Neuron (in vitro differentiated cells): Measurements from ENCODE around the gene ANKRD39.
A peak's percentile ranks its signal among the peaks of the same experiment; 100 is the strongest.

Source experiments
- H2AFZ ChIP-seq: one replicate; pipeline ENCODE4 v1.6.1; 2013; ENCODE audit warnings: low read depth, mild to moderate bottlenecking, inconsistent platforms, low read length, moderate library complexity
- H3K27me3 ChIP-seq: one replicate; pipeline ENCODE4 v1.6.1; 2013; ENCODE audit warnings: low read length; ENCODE audit not compliant: insufficient read depth
- H3K36me3 ChIP-seq: one replicate; pipeline ENCODE4 v1.6.1; 2013; ENCODE audit warnings: low read length; ENCODE audit not compliant: insufficient read depth
- H3K4me1 ChIP-seq: one replicate; pipeline ENCODE4 v1.6.1; 2013; ENCODE audit warnings: low read length; ENCODE audit not compliant: insufficient read depth
- H3K4me3 ChIP-seq: 2 replicates; pipeline ENCODE4 v1.5.1; 2013; ENCODE audit warnings: mild to moderate bottlenecking, low read length, moderate library complexity
- H3K9me3 ChIP-seq: one replicate; pipeline ENCODE4 v1.6.1; 2013; ENCODE audit warnings: low read length

ANKRD39 gene

DNA sequence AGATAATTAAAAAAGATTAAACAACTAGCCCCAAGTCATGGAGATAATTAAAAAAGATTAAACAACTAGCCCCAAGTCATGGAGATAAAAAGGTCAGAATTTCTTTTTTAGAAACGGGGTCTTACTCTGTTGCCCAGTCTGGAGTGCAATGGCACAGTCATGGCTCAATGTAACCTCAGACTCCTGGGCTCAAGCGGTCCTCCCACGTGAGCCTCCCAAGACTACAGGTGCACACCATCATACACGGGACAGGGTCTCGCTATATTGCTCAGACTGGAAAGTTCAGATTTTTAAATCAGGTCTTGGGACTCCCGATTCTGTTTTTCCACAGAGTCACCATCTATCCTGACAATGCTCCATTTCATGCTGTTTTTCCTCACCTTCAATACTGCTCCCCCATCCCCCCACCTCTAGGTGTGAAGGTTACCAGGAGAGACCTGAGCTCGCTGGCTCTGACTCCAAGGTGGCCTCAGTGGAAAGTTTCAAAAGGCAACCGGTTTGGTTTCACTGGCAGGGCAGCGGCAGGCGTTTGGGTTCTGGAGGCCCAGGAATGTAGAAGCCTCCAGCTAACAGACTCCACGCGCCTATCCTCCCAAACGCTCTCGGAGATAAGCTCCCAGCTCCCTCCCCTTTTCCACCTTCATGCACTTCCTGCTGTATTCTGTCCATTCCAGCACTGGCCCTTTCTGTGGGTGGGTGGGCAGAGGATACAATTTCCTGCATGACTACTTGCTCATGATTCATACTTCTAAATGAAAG lies 15.0 kb upstream of the ANKRD39 start:
- Histone ChIP-seq H3K4me1 (peaks cover 25% of the 10 kb centered on the region), H3K4me3 (no peak overlapping the region), H3K9me3 (no peaks in the 10 kb centered on the region), H3K36me3 (no peaks in the 10 kb centered on the region), H3K27me3 (no peaks in the 10 kb centered on the region), H2AFZ (no peak overlapping the region)

- Histone ChIP-seq H2AFZ (no peak overlapping the region), H3K27me3 (no peaks in the 10 kb centered on the region), H3K4me3 (peak overlapping the region; percentile 76), H3K36me3 (peaks cover 19% of the 10 kb centered on the region), H3K4me1 (peaks cover 23% of the 10 kb centered on the region), H3K9me3 (no peaks in the 10 kb centered on the region)
Measured at GRCh38 chr2:96870626-96871255, 12.9 kb upstream of the ANKRD39 start.

- Histone ChIP-seq H3K36me3 (peaks cover 26% of the 10 kb centered on the region), H3K4me3 (peak within 1 kb of the TSS; percentile 76), H2AFZ (peak within 1 kb of the TSS; percentile 69)
Measured at GRCh38 chr2:96869822-96870625, 12.2 kb upstream of the ANKRD39 start, which contains the start of gene SEMA4C. Gene SEMA4C (minus strand): TSS chr2:96870080. CDS start chr2:96867886, 2,194 bp downstream.

DNA sequence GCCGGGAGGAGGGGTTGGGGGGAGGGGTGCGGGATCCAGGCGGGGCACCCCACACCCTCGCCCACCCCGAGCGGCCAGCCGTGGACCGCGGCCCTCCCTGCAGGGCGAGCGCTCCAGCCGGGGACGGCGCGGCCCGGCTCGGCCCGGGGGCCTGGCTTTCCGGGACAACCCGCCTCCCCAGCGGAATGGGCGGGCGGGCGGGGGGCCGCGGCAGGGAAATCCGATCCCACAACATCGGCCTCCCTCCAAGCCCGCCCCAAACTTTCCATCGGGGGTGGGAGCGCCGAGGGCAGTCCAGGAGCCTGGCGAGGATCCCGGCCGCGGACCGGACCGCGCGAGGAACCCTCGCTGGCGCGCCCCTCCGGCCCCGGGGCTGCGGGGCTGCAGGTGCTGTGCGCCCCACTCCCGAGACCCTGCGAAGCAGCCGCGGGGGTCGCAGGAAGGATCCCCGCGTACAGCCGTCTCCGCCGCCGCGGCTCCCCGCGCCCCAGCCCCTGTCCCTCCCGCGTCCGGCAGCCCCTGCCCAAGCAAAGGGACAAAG lies 11.5 kb upstream of the ANKRD39 start:
- Histone ChIP-seq H3K4me3 (peak overlapping the region; percentile 76), H3K36me3 (peaks cover 33% of the 10 kb centered on the region), H2AFZ (peak overlapping the region; percentile 69), H3K27me3 (no peaks in the 10 kb centered on the region), H3K9me3 (no peaks in the 10 kb centered on the region), H3K4me1 (peaks cover 17% of the 10 kb centered on the region)

More at GRCh38 chr2:96869822-96870625, 12.2 kb upstream of the ANKRD39 start, which contains the start of gene SEMA4C:
- no peaks in the 10 kb centered on the region for H3K27me3 ChIP-seq
- peaks cover 17% of the 10 kb centered on the region for H3K4me1 ChIP-seq
- H3K9me3 ChIP-seq, result no peaks in the 10 kb centered on the region

DNA sequence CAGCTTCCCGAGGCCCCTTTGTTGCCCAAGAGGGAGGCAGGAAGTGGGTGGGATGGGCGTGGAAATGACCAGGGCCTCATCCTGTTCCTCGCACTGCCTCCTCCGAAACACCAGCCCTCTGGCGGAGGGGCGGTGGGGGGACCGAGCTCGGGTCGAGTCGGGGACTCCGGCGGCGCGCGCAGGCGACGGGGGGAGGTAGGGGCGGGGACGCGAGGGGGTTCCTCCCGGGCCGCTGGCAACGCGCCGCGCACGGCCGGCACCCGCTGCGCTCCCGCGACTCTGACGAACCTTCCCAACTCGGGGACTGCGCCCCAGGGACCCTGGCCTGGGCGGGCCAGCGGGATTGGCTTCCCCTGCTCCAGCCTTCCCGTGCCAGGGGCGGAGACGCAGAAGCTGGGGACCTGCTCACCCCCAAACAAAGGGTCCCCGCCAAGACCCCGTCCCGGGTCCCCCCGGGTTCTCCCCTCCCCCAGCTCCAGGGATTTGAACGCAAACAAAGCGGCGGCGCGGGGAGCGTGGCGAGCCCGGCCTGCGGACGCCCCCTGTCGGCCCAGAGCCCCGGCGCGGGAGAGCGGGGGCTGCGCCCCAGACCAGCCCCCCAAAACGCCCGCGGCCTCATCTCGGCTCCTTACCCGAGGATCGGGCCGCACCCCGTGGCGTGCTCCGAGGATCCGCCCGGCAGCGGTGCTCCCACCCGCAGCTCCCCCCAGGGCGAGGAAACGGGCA lies 10.9 kb upstream of the ANKRD39 start:
- Histone ChIP-seq H3K36me3 (peaks cover 39% of the 10 kb centered on the region), H3K9me3 (no peaks in the 10 kb centered on the region)

GRCh38 chr2:96867756-96868554 lies 10.1 kb upstream of the ANKRD39 start:
- Histone ChIP-seq H3K36me3 (peaks cover 47% of the 10 kb centered on the region), H2AFZ (peak overlapping the region; percentile 20)

More for the DNA sequence above, 10.9 kb upstream of the ANKRD39 start:
- no peaks in the 10 kb centered on the region for H3K27me3 ChIP-seq
- H2AFZ ChIP-seq, result peak overlapping the region; percentile 20
- peaks cover 17% of the 10 kb centered on the region for H3K4me1 ChIP-seq
- peak overlapping the region; percentile 76 for H3K4me3 ChIP-seq

GRCh38 chr2:96866986-96867755 lies 9.4 kb upstream of the ANKRD39 start:
- Histone ChIP-seq H3K4me1 (peaks cover 17% of the 10 kb centered on the region), H3K4me3 (peak overlapping the region; percentile 76), H3K36me3 (peaks cover 49% of the 10 kb centered on the region), H3K9me3 (no peaks in the 10 kb centered on the region), H3K27me3 (no peaks in the 10 kb centered on the region), H2AFZ (no peak overlapping the region)

More at GRCh38 chr2:96867756-96868554, 10.1 kb upstream of the ANKRD39 start:
- Histone ChIP-seq H3K4me3 (peak overlapping the region; percentile 76), H3K4me1 (peaks cover 17% of the 10 kb centered on the region), H3K9me3 (no peaks in the 10 kb centered on the region), H3K27me3 (no peaks in the 10 kb centered on the region)

DNA sequence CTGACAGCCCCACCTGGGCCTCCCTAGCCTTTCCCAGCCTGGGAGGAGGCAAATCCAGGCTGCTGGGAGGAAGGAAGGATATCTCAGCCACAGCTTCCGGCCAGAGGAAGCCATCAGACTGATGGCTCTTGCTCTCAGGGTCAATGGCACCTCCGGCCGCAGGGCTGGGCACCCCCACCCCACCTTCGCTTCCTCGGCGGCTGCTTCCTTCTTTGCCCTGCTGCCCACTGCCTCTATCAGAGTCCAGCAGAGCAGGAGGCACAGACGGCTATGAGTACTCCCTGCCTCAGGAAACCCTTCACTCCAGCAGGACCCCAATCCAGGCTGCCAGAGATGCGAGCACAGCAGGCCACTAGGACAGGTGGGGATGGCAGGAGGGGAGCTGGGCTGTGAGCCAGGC lies 8.8 kb upstream of the ANKRD39 start:
- Histone ChIP-seq H3K9me3 (no peaks in the 10 kb centered on the region), H3K4me1 (peaks cover 17% of the 10 kb centered on the region), H2AFZ (no peak overlapping the region), H3K27me3 (no peaks in the 10 kb centered on the region), H3K4me3 (no peak overlapping the region), H3K36me3 (peaks cover 55% of the 10 kb centered on the region)

- Histone ChIP-seq H3K4me1 (peaks cover 17% of the 10 kb centered on the region), H3K36me3 (peaks cover 59% of the 10 kb centered on the region), H3K9me3 (no peaks in the 10 kb centered on the region), H3K27me3 (no peaks in the 10 kb centered on the region), H3K4me3 (no peak overlapping the region), H2AFZ (no peak overlapping the region)
Measured at GRCh38 chr2:96866149-96866548, 8.3 kb upstream of the ANKRD39 start.

DNA sequence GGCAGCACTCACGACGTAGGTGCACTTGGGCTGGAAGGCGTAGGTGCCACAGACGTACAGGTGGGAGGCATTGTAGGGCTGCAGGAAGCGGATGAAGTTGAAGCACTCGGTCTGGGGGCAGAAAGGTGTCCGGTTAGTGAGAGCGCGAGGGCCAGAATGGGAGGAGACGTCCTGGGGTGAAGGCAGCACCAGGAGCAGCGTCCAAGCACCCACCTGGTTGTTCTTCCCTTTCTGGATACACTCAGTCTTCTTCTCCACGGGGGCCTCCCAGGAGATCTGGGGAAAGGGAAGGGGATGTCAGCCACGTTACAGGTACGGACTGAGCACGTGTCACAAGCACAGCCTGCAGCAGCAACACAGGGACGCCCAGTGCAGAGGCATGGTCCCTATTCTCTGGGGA lies 7.8 kb upstream of the ANKRD39 start:
- no peaks in the 10 kb centered on the region for H3K27me3 ChIP-seq
- H3K9me3 ChIP-seq, result no peaks in the 10 kb centered on the region
- peaks cover 64% of the 10 kb centered on the region for H3K36me3 ChIP-seq
- peaks cover 17% of the 10 kb centered on the region for H3K4me1 ChIP-seq
- no peak overlapping the region for H3K4me3 ChIP-seq
- no peak overlapping the region for H2AFZ ChIP-seq

DNA sequence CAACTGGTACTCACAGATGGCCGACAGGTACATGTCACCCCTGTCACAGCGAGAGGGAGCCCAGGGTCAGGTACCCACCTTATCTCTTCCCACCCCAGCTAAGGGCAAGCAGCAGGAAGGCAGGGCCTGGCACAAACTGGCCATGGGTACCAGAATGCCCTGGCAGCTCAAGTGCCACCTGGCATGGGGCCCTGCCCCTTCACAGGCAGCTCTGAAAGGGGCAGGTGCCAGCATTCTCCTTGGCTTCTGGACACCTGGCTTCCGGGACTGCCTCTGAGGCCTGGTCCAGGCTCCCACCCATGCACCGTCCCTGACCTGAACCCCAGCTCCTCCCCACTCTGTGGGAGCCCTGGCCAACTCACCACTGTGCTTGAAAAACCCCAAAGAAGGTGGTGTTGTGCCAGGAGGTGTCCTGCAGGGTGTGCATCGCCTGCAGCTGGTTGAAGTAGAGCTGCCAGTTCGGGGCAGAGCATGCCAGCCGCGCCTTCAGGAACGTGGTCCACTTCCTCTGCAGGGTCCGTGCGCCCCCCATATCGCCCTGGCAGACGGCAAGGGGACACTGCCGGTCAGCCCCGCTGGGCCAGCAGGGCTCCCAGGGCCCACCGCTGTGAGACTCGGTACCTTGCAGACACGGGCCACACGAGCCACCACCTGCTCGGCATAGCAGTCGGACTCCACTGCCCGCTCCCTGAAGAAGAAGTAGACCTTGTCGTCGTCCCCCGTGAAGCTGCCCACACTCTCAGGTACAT lies 6.7 kb upstream of the ANKRD39 start:
- H3K27me3 ChIP-seq, result no peaks in the 10 kb centered on the region
- H3K9me3 ChIP-seq, result no peaks in the 10 kb centered on the region
- H2AFZ ChIP-seq, result no peak overlapping the region
- peaks cover 13% of the 10 kb centered on the region for H3K4me1 ChIP-seq
- no peak overlapping the region for H3K4me3 ChIP-seq
- H3K36me3 ChIP-seq, result peaks cover 72% of the 10 kb centered on the region
